Measurements from ENCODE around the gene HOPX.
"Not testable (repeated sequence)": the region's sequence is repeated elsewhere in the genome, so short reads cannot be mapped to it uniquely, and the experiment has no call there.

HOPX gene

DNA sequence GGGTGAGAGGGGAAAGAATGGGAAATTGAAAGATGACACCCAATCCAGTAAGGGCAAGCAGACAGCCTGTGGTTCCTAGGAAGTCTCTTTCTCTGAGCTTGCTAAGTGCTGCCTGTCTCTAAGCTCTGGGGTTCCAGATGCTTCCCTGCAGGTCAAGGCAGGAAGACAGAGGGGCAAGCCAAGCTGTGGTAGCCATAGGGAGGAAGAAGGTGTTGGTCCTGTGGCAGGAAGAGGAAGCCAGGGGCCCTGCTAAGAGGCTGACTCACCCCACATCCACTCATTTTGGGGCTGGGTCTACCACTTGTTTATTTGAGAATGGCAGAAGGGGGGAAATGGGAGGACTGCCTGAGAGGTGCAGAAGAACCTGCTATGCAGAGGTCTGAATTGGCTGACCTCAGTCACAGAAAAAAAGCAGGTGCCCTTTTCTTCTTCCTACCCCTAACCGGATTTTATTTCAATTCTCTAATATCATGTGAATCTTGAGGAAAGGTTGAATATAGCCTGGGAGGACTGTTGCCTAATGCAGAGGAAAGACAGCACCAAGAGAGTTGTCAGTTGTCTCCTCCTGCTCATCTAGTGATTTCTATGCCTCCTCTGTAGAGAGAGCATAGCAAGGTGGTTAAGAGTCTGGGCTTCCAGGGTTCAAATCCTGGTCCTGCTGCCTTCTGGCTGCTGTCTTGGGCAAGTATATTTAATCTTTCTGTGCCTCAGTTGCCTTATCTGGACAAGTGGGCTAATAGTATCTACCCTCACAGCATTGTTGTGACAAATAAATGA is 27.4 kb downstream of the HOPX start:
- peak in 1 of 5 donors; percentile 82 for DNase-seq

DNA sequence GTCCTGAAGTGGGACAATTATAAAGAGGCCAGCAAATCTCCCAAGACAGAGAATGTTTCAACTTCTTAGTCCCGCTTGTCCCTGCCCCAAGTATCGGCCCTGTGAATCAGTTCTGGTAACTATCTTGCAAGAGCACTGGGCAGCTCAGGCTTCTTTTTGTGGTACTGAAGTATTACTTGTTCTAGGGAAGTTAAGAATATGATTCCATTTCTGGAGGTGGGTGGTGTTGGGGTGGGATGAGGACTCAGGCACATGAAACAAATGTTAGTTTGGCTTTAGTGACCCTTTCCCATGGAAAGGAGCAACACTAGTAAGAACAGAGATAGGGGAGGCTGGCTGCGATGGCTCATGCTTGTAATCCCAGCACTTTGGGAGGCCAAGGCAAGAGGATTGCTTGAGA is 28.9 kb downstream of the HOPX start:
- no peak for DNase-seq

DNA sequence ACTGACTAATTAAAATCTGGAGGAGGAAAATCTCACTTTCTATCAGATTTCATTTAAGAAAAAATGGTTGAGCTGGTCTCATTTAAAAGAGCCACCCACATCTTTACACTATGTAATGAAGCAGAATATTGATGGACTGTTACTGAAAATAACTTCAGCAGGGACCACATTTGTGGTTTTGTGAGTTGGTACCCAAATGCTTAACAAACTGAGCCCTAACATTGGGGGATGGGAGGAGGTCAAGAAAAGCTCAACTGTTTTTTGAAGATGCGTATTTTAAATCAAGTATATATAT is 30.1 kb downstream of the HOPX start:
- DNase-seq = no peak

- no peak for DNase-seq
Measured at GRCh38 chr4:56650262-56651055, 30.6 kb downstream of the HOPX start.

GRCh38 chr4:56649445-56650261 is 31.4 kb downstream of the HOPX start:
- DNase-seq = no peak

DNA sequence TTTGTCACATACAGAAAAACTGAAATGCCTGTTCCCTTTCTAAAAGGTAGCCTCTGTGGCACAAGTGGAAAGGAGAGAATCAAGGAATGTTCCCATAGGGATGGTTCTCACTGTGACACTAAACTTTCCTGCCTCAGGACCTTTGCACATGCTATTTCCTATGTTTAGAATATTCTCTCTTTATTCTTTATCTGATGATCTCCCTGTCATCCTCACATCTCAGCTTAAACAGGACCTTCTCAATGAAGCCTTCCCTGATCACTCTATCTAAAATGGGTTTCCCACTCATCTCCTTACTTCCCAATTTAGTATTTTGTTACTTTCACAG is 32.3 kb downstream of the HOPX start:
- no peak for DNase-seq

DNA sequence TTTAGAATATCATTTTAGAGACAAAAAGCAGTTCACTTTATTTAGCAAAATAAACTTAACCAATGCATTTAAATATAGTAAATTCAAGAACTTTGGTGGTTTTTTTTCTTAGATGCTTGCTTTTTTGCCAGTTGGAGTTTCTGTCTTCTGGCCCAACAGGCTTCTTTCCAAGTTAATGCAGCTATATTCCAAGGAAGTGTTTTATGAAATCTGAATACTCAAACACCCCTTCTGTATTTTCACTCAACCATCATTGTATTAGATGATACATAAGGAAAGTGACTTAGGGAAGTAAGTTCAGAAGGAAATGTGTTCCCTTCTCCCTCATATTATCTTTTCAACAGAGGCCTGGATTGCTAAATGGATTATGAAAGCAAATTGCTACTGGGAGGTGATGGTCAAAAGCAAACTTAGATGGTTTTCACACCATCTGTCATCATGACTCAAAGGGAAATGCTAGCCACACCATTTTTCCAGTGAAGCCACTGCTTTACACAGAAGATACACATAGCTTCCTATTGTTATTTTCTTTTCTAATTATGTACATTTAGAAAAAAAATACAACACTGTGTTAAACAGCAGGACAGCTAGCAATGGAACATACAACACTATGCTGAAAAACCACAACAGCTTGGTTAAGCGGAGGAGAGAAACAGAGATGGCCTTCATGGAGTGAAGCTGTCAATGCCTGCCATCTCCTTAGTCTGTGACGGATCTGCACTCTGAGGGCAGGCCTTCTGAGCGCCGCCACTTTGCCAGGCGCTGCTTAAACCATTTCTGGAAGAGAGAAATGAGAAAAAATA is 32.9 kb downstream of the HOPX start:
- DNase-seq = peak in 1 of 5 donors; percentile 60

DNA sequence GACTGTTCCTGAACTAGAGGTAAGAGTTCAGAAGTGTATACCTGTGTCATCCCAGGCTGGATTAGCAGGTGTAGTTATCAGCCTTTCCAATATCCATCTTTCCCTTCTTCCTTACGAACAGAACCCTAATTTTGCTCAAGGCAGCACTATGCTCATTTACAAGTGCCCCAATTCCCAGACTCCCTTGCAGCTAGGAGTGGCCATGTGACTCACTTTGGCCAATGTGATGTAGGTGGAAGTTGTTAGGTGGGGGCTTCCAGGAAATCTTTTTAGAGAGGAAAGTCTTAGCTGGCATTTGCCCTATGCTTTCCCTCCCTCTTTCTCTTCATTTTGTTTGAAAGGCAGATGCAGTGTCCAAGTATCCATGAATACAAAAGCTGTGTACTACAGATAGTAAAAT is 34.8 kb downstream of the HOPX start:
- DNase-seq = no peak

DNA sequence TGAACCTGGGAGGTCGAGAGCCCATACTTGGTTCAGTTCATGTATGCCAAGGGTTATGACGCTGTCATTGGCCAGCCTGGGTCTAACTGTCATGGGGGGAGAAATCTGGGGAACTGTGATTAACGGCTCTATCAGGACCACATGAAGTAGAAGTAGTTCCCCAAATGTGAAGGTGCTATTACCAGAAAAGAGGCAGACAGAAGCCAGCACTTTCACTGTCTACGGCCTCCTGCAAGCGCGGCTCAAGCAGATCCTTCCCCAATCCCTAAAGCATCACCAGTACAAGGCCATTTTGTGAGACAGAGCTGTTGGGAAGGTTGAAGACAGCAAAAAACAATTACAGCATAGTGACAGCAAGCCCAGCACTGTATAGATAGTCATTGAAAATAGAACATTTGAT is 37.5 kb downstream of the HOPX start:
- DNase-seq = no peak

DNA sequence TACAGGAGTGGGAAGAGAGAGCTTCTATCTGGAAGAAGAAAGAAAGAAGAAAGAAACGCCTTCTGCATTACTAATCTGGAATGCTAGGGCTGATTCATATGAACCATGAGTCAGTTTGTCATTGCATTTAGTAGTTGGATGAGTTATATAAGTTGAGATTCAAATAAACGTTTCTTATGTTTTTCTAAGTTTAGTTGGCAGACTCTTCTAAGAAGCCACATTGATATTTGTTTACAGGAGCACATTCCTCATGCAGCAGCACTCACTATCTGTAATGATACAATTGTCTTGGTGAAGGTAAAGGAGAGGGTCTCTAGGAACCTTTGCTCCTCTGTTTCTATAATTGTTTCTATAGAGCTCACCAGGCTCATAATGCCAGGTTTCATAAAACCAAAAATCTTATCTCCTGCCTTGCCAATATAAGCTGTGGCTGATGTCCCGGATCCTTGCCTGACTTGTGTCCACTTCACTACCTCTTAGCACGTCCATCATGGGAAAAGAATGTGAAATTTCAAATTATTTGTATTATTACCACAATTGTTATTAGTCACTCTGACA is 39.5 kb downstream of the HOPX start:
- no peak for DNase-seq

DNA sequence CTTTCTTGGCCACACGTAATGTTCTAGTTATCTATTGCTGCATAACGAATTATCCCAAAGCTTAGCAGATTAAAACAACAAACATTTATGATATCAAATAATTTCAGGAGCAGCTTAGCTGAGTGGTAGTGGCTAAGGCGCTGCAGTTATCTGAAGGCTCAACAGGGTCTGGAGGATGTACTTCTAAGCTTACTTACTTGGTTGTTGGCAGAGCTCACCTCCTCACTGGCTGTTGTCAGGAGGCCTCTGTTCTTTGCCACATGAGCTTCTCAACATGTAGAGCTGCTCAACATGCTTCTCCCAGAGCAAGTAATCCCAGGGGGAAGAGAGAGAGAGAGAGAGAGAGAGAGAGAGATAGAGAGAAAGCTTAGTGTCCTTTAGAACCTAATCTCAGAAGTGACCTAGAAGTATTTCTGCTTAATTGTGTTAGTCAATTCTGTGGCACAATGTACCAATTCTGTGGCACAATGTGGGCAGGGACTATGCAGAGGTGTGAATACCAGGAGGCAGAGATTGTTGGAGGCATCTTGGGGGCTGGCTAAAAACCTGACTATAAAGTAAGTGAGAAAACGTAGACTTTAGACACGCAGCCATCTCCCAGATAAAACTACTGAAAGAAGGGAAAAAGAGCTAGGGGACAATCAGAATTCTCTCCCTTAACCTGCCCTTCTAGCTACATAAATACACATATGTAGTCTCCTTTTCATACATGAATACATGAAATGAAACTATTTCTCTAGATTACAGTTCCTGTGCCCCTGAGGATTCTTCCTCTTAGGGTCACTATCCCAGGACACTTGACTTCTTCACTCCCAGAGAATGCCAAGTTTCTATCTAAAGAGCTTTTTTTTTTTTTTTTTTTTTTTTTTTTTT is 40.2 kb downstream of the HOPX start:
- DNase-seq = no peak

GRCh38 chr4:56637791-56638190 is 43.3 kb downstream of the HOPX start:
- no peak for DNase-seq

GRCh38 chr4:56637154-56637553 is 43.9 kb downstream of the HOPX start:
- DNase-seq = no peak

DNA sequence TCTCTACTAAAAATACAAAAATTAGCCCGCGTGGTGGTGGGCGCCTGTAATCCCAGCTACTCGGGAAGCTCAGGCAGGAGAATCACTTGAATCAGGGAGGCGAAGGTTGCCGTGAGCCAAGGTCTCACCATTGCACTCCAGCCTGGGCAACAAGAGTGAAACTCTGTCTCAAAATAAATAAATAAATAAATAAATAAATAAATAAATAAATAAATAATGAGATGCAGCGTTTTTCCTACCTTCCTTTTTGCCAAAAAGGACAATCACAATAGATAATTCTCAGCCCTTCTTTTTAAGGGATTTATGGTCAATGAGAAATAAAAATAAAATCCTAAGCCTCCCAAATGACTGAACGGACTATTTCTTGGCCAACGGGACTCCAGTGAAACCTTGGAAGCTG is 46.1 kb downstream of the HOPX start:
- not testable (repeated sequence) for DNase-seq

GRCh38 chr4:56633486-56633885 is 47.6 kb downstream of the HOPX start:
- no peak for DNase-seq

- DNase-seq = no peak
Measured at GRCh38 chr4:56630876-56631666, 50.0 kb downstream of the HOPX start.

DNA sequence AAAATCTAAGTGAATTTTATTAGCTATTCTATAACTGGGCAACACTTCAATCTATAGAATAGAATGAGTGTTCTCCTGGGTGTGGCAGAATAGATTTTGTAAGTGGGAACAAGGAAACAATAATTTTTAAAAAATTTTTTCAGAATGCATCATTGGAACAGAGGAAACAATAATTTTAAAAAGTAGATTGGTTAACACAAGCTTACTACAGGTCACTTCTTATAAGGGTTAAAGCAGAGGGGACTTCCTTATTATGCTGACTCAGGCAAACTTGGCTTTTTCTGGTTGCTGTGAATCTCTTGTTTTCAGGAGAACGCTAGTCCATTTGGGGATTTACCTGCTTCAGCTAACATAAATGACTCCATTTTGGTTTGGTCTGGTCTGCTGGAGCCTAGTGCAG is 52.5 kb downstream of the HOPX start:
- DNase-seq = no peak

DNA sequence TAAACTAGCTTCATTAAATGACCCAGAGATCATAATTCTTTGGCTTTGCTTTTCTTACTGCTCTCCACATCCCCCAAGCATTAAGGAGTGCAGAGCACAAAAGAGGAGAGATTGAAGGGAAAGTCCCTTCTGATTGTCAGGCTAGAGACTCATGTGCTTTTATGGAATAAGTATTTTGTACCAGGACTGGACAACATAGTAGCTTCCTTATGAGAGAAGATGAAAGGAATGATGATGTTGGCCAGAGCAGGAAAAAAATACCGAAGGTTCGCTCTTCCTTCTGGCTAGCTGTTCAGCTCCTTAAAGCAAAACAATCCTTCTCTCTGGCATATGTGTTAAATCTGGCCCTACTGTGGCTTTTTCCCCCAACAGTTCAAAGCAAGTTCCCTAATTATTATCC is 53.1 kb downstream of the HOPX start:
- DNase-seq = no peak

DNA sequence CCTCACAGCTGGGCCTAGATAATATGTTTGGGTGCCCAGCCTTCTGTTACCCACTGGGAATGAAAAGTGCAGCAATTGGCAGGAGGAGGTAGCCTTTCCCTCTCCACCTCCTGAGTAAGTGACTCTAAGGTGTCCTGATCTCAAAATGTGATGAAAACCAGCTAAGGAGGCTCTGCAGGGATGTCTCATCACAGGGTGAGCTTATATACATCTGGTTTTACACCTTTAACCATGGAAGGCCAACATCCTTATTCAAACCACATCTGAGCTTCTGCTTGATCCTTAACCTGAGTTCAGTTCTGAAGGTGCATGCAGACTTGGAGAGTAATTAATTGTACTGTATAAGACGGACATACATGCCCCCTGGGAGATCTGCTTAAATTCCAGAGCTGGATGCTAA is 53.7 kb downstream of the HOPX start:
- DNase-seq = no peak

DNA sequence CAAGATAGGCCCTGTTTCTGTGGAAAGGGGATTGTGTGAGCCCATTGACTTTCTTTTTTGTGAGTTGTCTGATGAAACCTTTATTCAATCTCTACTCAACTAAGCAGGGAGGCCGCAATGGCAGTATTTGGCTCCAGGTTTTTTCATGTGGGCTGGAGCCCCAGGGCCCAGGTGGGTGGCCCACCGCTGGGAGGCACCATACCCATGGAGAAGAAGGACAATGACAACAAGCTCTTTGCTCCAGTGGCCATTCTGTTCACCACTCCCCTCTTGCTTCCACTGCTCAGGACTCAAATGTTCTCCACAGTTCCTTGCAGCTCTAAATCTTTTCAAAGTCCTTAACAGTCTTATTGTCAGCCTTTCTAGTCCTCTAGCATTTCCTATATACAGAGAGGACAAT is 54.1 kb downstream of the HOPX start:
- DNase-seq = no peak

GRCh38 chr4:56626420-56626819 is 54.7 kb downstream of the HOPX start:
- no peak for DNase-seq
